C4-2B (cell line): ENCODE measurements around the gene TTC28.

ENCODE experiments used
- ZFX ChIP-seq: fragments of 450-650 bp; IDR thresholded peaks from 2 replicates; pipeline ENCODE4 v1.6.1; 2017
- TF ChIP-seq, protein P1 (sequence below): fragments of 450-650 bp; conservative IDR thresholded peaks from 2 replicates; pipeline ENCODE4 v1.5.1; 2017; ENCODE audit warnings: mild to moderate bottlenecking

- TF ChIP-seq, protein P1, sequence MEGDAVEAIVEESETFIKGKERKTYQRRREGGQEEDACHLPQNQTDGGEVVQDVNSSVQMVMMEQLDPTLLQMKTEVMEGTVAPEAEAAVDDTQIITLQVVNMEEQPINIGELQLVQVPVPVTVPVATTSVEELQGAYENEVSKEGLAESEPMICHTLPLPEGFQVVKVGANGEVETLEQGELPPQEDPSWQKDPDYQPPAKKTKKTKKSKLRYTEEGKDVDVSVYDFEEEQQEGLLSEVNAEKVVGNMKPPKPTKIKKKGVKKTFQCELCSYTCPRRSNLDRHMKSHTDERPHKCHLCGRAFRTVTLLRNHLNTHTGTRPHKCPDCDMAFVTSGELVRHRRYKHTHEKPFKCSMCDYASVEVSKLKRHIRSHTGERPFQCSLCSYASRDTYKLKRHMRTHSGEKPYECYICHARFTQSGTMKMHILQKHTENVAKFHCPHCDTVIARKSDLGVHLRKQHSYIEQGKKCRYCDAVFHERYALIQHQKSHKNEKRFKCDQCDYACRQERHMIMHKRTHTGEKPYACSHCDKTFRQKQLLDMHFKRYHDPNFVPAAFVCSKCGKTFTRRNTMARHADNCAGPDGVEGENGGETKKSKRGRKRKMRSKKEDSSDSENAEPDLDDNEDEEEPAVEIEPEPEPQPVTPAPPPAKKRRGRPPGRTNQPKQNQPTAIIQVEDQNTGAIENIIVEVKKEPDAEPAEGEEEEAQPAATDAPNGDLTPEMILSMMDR = no peak
- no peak for TF ChIP-seq ZFX
These were observed 281.3 kb downstream of the TTC28 start for GRCh38 chr22:28398355-28398754.
